ENCODE data around the gene SIL1. TPM values are rescaled to one million over a fixed set of nuclear protein-coding genes. Genes with fewer than 3 reads are reported as not detected.
"Not testable (repeated sequence)": the region's sequence is repeated elsewhere in the genome, so short reads cannot be mapped to it uniquely, and the experiment has no call there.

SIL1 gene
- total RNA-seq, 1 donor from 2014 or later: 39.3 TPM

DNA sequence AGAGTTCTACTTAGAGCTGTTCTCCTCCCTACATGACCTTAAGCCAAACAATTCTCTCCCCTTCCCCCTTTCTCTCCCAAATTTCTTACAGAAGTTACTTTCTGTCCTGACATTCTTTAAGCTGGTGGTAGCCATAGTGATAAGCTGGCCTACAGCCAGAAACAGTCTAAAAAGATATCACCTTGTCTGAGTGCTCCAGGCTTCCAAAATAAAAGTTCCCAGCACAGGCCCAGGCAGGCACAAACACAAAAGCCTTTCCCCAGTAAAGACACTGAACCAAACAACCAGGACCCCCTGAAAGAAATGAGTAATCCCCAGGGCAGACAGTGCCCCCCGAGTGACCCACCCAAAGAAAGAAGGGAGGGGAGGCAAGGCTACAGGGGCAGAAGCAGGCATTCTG lies 19.2 kb downstream of the SIL1 start:
- TF ChIP-seq, protein P1, sequence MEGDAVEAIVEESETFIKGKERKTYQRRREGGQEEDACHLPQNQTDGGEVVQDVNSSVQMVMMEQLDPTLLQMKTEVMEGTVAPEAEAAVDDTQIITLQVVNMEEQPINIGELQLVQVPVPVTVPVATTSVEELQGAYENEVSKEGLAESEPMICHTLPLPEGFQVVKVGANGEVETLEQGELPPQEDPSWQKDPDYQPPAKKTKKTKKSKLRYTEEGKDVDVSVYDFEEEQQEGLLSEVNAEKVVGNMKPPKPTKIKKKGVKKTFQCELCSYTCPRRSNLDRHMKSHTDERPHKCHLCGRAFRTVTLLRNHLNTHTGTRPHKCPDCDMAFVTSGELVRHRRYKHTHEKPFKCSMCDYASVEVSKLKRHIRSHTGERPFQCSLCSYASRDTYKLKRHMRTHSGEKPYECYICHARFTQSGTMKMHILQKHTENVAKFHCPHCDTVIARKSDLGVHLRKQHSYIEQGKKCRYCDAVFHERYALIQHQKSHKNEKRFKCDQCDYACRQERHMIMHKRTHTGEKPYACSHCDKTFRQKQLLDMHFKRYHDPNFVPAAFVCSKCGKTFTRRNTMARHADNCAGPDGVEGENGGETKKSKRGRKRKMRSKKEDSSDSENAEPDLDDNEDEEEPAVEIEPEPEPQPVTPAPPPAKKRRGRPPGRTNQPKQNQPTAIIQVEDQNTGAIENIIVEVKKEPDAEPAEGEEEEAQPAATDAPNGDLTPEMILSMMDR (IDR thresholded peaks at IDR 0.05; ENCODE audit: borderline replicate concordance): no peak
- intact Hi-C loops (cut with micrococcal nuclease): no loop called here
- peak overlapping the region; percentile 88 for H3K27ac ChIP-seq (replicated peaks)
- peaks cover 69% of the 10 kb centered on the region for H3K4me1 ChIP-seq
- H3K27me3 ChIP-seq (ENCODE audit: low read depth): no peaks in the 10 kb centered on the region
- no peaks in the 10 kb centered on the region for H3K36me3 ChIP-seq
- no peak overlapping the region for H3K4me3 ChIP-seq
- H3K9me3 ChIP-seq (replicated peaks): no peaks in the 10 kb centered on the region
- DNase-seq: no peak

DNA sequence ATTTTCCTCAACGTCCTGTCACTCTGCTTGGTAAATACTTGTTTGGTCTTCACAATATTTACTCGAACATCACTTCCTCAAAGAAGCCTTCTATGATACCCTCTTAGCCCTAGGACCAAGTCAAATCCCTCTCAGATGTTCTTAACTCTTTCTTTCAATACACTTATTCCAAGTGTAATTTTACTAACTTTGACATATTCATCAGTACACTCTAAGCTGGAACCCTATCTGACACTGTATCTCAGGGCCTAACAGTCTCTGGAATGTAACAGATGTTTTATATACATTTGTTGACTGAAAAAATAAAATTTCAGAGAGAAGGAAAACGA lies 19.6 kb downstream of the SIL1 start:
- Histone ChIP-seq H3K27ac (replicated peaks) (peak overlapping the region; percentile 88), H3K4me3 (no peak overlapping the region), H3K27me3 (ENCODE audit: low read depth) (no peaks in the 10 kb centered on the region), H3K36me3 (no peaks in the 10 kb centered on the region), H3K4me1 (peaks cover 65% of the 10 kb centered on the region), H3K9me3 (replicated peaks) (no peaks in the 10 kb centered on the region)
- TF ChIP-seq, protein P1 (IDR thresholded peaks at IDR 0.05; ENCODE audit: borderline replicate concordance): no peak
- DNase-seq: no peak
- intact Hi-C loops (cut with micrococcal nuclease): no loop called here

DNA sequence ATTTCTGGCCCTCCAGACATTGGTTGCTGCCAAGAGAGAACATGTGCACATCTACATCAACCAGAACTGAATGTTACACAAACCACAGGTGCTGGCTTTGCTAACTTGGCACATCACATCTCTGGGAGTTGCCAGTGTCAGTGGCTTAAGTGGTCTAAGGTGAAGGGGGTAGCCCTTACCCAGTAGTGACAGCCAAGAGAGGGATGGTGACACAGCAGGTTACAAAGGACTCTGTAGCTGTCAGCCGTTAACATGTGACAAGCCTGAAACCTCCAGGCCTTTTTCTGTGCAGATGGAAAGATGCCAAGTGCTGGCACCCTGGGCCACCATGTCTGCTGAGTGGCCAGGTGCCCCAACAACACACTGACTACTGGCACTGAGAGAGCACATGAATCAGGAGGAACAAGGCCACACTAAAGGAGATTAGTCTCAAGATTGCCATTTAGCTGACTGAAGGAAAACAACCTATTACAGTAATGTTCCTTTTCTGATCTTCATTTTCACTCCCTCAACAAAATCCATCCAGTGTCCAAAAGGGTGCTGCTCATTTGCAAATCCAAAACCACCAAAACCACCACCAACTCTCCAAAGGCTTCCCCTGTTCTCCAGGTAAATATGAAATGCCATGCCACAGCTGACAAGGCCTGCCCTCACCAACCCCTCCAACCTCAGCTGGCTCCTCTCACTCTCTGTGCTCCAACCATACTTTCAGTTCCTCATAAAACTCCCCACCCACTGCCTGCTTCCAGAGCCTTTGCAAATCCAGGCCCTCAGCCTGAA lies 20.2 kb downstream of the SIL1 start:
- Histone ChIP-seq H3K9me3 (replicated peaks) (peaks cover 3% of the 10 kb centered on the region), H3K4me3 (no peak overlapping the region), H3K27me3 (ENCODE audit: low read depth) (no peaks in the 10 kb centered on the region), H3K4me1 (peaks cover 61% of the 10 kb centered on the region), H3K27ac (replicated peaks) (peak overlapping the region; percentile 88), H3K36me3 (no peaks in the 10 kb centered on the region)
- intact Hi-C loops (cut with micrococcal nuclease): no loop called here
- peak; percentile 68 for DNase-seq
- TF ChIP-seq, protein P1 (IDR thresholded peaks at IDR 0.05; ENCODE audit: borderline replicate concordance): no peak

DNA sequence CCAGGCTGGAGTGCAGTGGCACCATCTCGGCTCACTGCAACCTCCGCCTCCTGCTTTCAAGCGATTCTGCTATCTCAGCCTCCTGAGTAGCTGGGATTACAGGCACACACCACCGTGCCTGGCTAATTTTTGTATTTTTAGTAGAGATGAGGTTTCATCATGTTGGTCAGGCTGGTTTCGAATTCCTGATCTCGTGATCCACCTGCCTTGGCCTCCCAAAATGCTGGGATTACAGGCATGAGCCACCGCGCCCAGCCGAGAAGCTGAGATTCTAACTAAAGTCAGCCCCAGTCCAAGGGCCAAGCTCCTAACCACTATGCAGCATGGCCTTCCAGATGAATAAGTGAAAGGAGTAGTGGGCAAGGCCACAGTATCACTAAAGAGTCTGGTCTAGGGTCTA lies 20.9 kb downstream of the SIL1 start:
- peaks cover 54% of the 10 kb centered on the region for H3K4me1 ChIP-seq
- H3K4me3 ChIP-seq; H3K9me3 ChIP-seq (replicated peaks); H3K27me3 ChIP-seq (ENCODE audit: low read depth); intact Hi-C loops (cut with micrococcal nuclease); DNase-seq; H3K36me3 ChIP-seq: not testable (repeated sequence)
- peak overlapping the region; percentile 88 for H3K27ac ChIP-seq (replicated peaks)

DNA sequence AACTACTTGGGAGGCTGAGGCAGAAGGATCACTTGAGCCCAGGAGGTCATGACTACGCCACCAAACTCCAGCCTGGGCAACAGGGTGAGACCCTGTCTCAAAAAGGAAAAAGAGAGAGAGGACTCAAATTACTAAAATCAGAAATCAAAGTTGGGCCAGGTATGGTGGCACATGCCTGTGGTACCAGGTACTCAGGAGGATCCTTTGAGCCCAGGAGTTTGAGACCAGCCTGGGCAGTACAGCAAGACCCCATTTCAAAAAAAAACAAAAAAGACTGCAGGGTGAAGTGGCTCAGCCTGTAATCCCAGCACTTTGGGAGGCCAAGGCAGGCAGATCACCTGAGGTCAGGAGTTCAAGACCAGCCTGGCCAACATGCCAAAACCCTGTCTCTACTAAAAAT lies 23.8 kb downstream of the SIL1 start:
- intact Hi-C loops (cut with micrococcal nuclease); H3K36me3 ChIP-seq; DNase-seq; H3K27ac ChIP-seq (replicated peaks); H3K27me3 ChIP-seq (ENCODE audit: low read depth); H3K4me3 ChIP-seq: not testable (repeated sequence)
- peaks cover 25% of the 10 kb centered on the region for H3K4me1 ChIP-seq
- peaks cover 18% of the 10 kb centered on the region for H3K9me3 ChIP-seq (replicated peaks)

DNA sequence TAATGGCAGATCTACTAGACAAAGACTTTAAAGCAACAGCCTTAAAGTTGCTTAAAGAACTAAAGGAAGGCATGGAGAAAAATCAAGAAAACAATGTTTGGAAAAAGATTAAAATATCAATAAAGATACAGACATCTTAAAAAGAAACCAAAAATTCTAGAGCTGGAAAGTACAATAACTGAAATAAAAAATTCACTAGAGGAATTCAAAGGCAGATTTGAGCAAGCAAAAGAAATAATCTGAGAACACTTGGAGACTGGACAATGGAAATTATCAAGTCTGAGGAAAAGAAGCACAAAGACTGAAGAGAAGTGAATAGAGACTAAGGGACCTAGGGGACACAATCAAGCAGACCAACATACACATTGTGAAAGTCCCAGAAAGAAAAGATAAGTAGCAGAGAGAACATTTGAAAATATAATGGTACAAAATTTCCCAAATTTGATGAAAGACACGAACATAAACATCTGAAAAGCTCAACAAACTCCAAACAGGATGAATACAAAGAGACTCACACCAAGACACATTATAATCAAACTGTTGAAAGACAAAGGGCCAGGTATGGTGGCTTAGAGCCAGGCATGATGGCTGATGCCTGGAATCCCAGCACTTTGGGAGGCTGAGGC lies 26.3 kb downstream of the SIL1 start:
- Histone ChIP-seq H3K36me3 (no peaks in the 10 kb centered on the region), H3K9me3 (replicated peaks) (peaks cover 18% of the 10 kb centered on the region), H3K4me1 (peaks cover under 1% of the 10 kb centered on the region), H3K27ac (replicated peaks) (no peak overlapping the region), H3K4me3 (no peak overlapping the region), H3K27me3 (ENCODE audit: low read depth) (no peaks in the 10 kb centered on the region)
- TF ChIP-seq, protein P1 (IDR thresholded peaks at IDR 0.05; ENCODE audit: borderline replicate concordance): no peak
- DNase-seq: no peak
- intact Hi-C loops (cut with micrococcal nuclease): no loop called here
